Rectal smooth muscle tissue (tissue), 1 donor: ENCODE data around the gene OR11G2.
"Not testable (repeated sequence)": the region's sequence is repeated elsewhere in the genome, so short reads cannot be mapped to it uniquely, and the experiment has no call there.

Source experiments
- H3K27ac ChIP-seq: one replicate; pipeline ENCODE4 v1.7.0; 2013; ENCODE audit warnings: low read depth, low read length, inconsistent platforms
- H3K27me3 ChIP-seq: one replicate; pipeline ENCODE4 v1.7.0; 2013; ENCODE audit warnings: low read length; ENCODE audit not compliant: control insufficient read depth, insufficient read depth
- H3K36me3 ChIP-seq: one replicate; pipeline ENCODE4 v1.7.0; 2013; ENCODE audit warnings: low read length; ENCODE audit not compliant: control insufficient read depth, insufficient read depth
- H3K4me1 ChIP-seq: one replicate; pipeline ENCODE4 v1.7.0; 2013; ENCODE audit warnings: low read length; ENCODE audit not compliant: control insufficient read depth, insufficient read depth
- H3K4me3 ChIP-seq: one replicate; pipeline ENCODE4 v1.7.0; 2013; ENCODE audit warnings: low read length
- H3K9ac ChIP-seq: one replicate; pipeline ENCODE4 v1.7.0; 2013; ENCODE audit warnings: low read length

The OR11G2 gene

GRCh38 chr14:20190596-20190995 is at the start of gene OR11G2:
OR11G2 (plus strand) TSS chr14:20190896; CDS start chr14:20197438, 6,542 bp downstream.
- Histone ChIP-seq H3K27ac (no peak within 1 kb of the TSS), H3K9ac (no peak within 1 kb of the TSS), H3K4me1 (no peaks in the 10 kb centered on the region), H3K4me3 (no peak within 1 kb of the TSS), H3K27me3 (no peaks in the 10 kb centered on the region), H3K36me3 (no peaks in the 10 kb centered on the region)

GRCh38 chr14:20143911-20144310 is 46.8 kb upstream of the OR11G2 start:
- no peaks in the 10 kb centered on the region for H3K27me3 ChIP-seq
- no peak overlapping the region for H3K4me3 ChIP-seq
- H3K27ac ChIP-seq = no peak overlapping the region
- no peaks in the 10 kb centered on the region for H3K4me1 ChIP-seq
- H3K9ac ChIP-seq = no peak overlapping the region
- H3K36me3 ChIP-seq = no peaks in the 10 kb centered on the region

- no peaks in the 10 kb centered on the region for H3K27me3 ChIP-seq
- H3K4me1 ChIP-seq = no peaks in the 10 kb centered on the region
- H3K9ac ChIP-seq = no peak overlapping the region
- no peaks in the 10 kb centered on the region for H3K36me3 ChIP-seq
- no peak overlapping the region for H3K4me3 ChIP-seq
- H3K27ac ChIP-seq = no peak overlapping the region
Measured at GRCh38 chr14:20144820-20145219, 45.9 kb upstream of the OR11G2 start.

GRCh38 chr14:20164462-20164861 is 26.2 kb upstream of the OR11G2 start:
- H3K4me3 ChIP-seq = no peak overlapping the region
- no peak overlapping the region for H3K27ac ChIP-seq
- no peaks in the 10 kb centered on the region for H3K4me1 ChIP-seq
- H3K27me3 ChIP-seq = no peaks in the 10 kb centered on the region
- H3K36me3 ChIP-seq = no peaks in the 10 kb centered on the region
- no peak overlapping the region for H3K9ac ChIP-seq

GRCh38 chr14:20167091-20167490 is 23.6 kb upstream of the OR11G2 start:
- H3K27me3 ChIP-seq = no peaks in the 10 kb centered on the region
- no peak overlapping the region for H3K27ac ChIP-seq
- no peak overlapping the region for H3K9ac ChIP-seq
- no peaks in the 10 kb centered on the region for H3K36me3 ChIP-seq
- no peak overlapping the region for H3K4me3 ChIP-seq
- no peaks in the 10 kb centered on the region for H3K4me1 ChIP-seq

GRCh38 chr14:20169852-20170251 is 20.8 kb upstream of the OR11G2 start:
- not testable (repeated sequence) for H3K27ac ChIP-seq, H3K4me3 ChIP-seq, H3K36me3 ChIP-seq, H3K4me1 ChIP-seq, H3K27me3 ChIP-seq, H3K9ac ChIP-seq

GRCh38 chr14:20174205-20174604 is 16.5 kb upstream of the OR11G2 start:
- H3K27me3 ChIP-seq, H3K4me1 ChIP-seq, H3K36me3 ChIP-seq, H3K27ac ChIP-seq, H3K4me3 ChIP-seq, H3K9ac ChIP-seq: not testable (repeated sequence)

- Histone ChIP-seq H3K4me1 (no peaks in the 10 kb centered on the region), H3K36me3 (no peaks in the 10 kb centered on the region), H3K9ac (no peak overlapping the region), H3K27me3 (no peaks in the 10 kb centered on the region), H3K4me3 (no peak overlapping the region), H3K27ac (no peak overlapping the region)
Measured at GRCh38 chr14:20176330-20176729, 14.4 kb upstream of the OR11G2 start.

GRCh38 chr14:20177433-20177974 is 13.2 kb upstream of the OR11G2 start:
- Histone ChIP-seq H3K27me3 (no peaks in the 10 kb centered on the region), H3K4me3 (no peak overlapping the region), H3K4me1 (no peaks in the 10 kb centered on the region), H3K27ac (no peak overlapping the region), H3K9ac (no peak overlapping the region), H3K36me3 (no peaks in the 10 kb centered on the region)

GRCh38 chr14:20179218-20179617 is 11.5 kb upstream of the OR11G2 start:
- H3K36me3 ChIP-seq = no peaks in the 10 kb centered on the region
- H3K27ac ChIP-seq = no peak overlapping the region
- H3K9ac ChIP-seq = no peak overlapping the region
- H3K4me1 ChIP-seq = no peaks in the 10 kb centered on the region
- no peaks in the 10 kb centered on the region for H3K27me3 ChIP-seq
- H3K4me3 ChIP-seq = no peak overlapping the region

- H3K27me3 ChIP-seq = no peaks in the 10 kb centered on the region
- H3K4me1 ChIP-seq = no peaks in the 10 kb centered on the region
- no peak overlapping the region for H3K4me3 ChIP-seq
- H3K27ac ChIP-seq = no peak overlapping the region
- no peak overlapping the region for H3K9ac ChIP-seq
- H3K36me3 ChIP-seq = no peaks in the 10 kb centered on the region
Measured at GRCh38 chr14:20179880-20180279, 10.8 kb upstream of the OR11G2 start.

GRCh38 chr14:20180486-20180885 is 10.2 kb upstream of the OR11G2 start:
- H3K9ac ChIP-seq = no peak overlapping the region
- H3K4me3 ChIP-seq = no peak overlapping the region
- no peaks in the 10 kb centered on the region for H3K27me3 ChIP-seq
- no peaks in the 10 kb centered on the region for H3K36me3 ChIP-seq
- H3K4me1 ChIP-seq = no peaks in the 10 kb centered on the region
- H3K27ac ChIP-seq = no peak overlapping the region

GRCh38 chr14:20184181-20184580 is 6.5 kb upstream of the OR11G2 start:
- Histone ChIP-seq H3K27ac (no peak overlapping the region), H3K27me3 (no peaks in the 10 kb centered on the region), H3K36me3 (no peaks in the 10 kb centered on the region), H3K9ac (no peak overlapping the region), H3K4me1 (no peaks in the 10 kb centered on the region), H3K4me3 (no peak overlapping the region)
